MM.1S (cell line): ENCODE data around the gene RAB31.

ENCODE experiments used
- DNase-seq: peaks from one replicate; pipeline ENCODE4 v3.0.0-alpha.2; 2015
- H2AFZ ChIP-seq: fragments of 300-600 bp; sonication (generic); 2 replicates; pipeline ENCODE4 v1.6.0; 2016; ENCODE audit warnings: antibody characterized with exemption, low read length
- H3F3A ChIP-seq: fragments of 300-600 bp; sonication (generic); 2 replicates; pipeline ENCODE4 v1.6.1; 2016; ENCODE audit warnings: mild to moderate bottlenecking, antibody characterized with exemption, low read length, moderate library complexity, mixed read lengths; ENCODE audit not compliant: insufficient read depth
- H3K27ac ChIP-seq: fragments of 300-600 bp; sonication (generic); 2 replicates; pipeline ENCODE4 v1.5.1; 2016; ENCODE audit warnings: mild to moderate bottlenecking, low read length
- H3K27me3 ChIP-seq: fragments of 300-600 bp; sonication (generic); replicated peaks from 2 replicates; pipeline ENCODE4 v1.6.0; 2016; ENCODE audit warnings: low read length; ENCODE audit not compliant: insufficient read depth
- H3K36me3 ChIP-seq: fragments of 300-600 bp; sonication (generic); replicated peaks from 2 replicates; pipeline ENCODE4 v1.6.1; 2016; ENCODE audit warnings: mild to moderate bottlenecking, low read length, mixed read lengths; ENCODE audit not compliant: insufficient read depth
- H3K4me1 ChIP-seq: fragments of 300-600 bp; sonication (generic); 2 replicates; pipeline ENCODE4 v1.6.1; 2016; ENCODE audit warnings: low read length, mixed read lengths
- H3K4me2 ChIP-seq: fragments of 300-600 bp; sonication (generic); 2 replicates; pipeline ENCODE4 v1.6.0; 2016; ENCODE audit warnings: low read depth, low read length
- H3K4me3 ChIP-seq: fragments of 300-600 bp; sonication (generic); 2 replicates; pipeline ENCODE4 v1.5.1; 2016; ENCODE audit warnings: low read length, mixed read lengths
- H3K79me2 ChIP-seq: fragments of 300-600 bp; sonication (generic); 2 replicates; pipeline ENCODE4 v1.6.1; 2016; ENCODE audit warnings: mixed run types, low read length, mixed read lengths
- H3K9ac ChIP-seq: fragments of 300-600 bp; sonication (generic); 2 replicates; pipeline ENCODE4 v1.6.1; 2016; ENCODE audit warnings: low read length, mixed read lengths
- H3K9me2 ChIP-seq: fragments of 300-600 bp; sonication (generic); replicated peaks from 2 replicates; pipeline ENCODE4 v1.6.1; 2016; ENCODE audit warnings: mild to moderate bottlenecking, low read length, mixed read lengths; ENCODE audit not compliant: insufficient read depth
- H3K9me3 ChIP-seq: fragments of 300-600 bp; sonication (generic); replicated peaks from 2 replicates; pipeline ENCODE4 v1.6.1; 2016; ENCODE audit warnings: mild to moderate bottlenecking, low read length, mixed read lengths; ENCODE audit not compliant: insufficient read depth
- H4K20me1 ChIP-seq: fragments of 300-600 bp; sonication (generic); 2 replicates; pipeline ENCODE4 v1.6.1; 2016; ENCODE audit warnings: mild to moderate bottlenecking, low read length, moderate library complexity, mixed read lengths; ENCODE audit not compliant: insufficient read depth
- EZH2 ChIP-seq: fragments of 300-600 bp; sonication (generic); optimal IDR thresholded peaks from 2 replicates; pipeline ENCODE3; 2017; ENCODE audit warnings: low read depth, mild to moderate bottlenecking, antibody characterized with exemption, low read length, mixed read lengths
- EZH2phosphoT487 ChIP-seq: fragments of 300-600 bp; sonication (generic); IDR thresholded peaks from 2 replicates; pipeline ENCODE4 v1.6.1; 2018; ENCODE audit warnings: antibody characterized with exemption, low read length
- TF ChIP-seq, protein P1 (sequence below): fragments of 300-600 bp; sonication (generic); IDR thresholded peaks from 2 replicates; pipeline ENCODE4 v1.5.1; 2016; ENCODE audit warnings: antibody characterized with exemption, low read length, mixed read lengths

RAB31 gene

DNA sequence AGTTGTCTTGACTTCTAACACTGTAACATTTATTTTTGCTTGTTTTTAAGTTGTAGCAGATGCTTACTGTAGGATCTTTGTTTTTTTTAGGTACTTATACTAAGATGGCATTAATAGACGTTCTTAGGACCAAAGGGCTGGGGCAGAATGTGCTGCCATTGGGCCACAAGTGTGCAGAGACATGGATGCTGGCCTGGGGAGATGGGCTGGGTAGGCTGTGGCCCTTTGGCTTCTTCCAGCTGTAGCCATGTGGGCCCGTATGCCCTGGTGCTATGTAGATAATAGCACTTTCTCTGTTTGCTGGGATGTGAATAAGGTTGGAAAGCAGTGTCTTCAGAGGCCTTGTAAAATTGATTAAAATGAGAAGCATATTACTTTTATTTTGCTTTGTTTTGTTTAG, 18.8 kb downstream of the RAB31 start:
- Histone ChIP-seq H3K36me3 (no peaks in the 10 kb centered on the region), H2AFZ (no peak overlapping the region), H3K4me1 (no peaks in the 10 kb centered on the region), H3K79me2 (no peaks in the 10 kb centered on the region), H3K9me2 (no peaks in the 10 kb centered on the region), H3K27me3 (no peaks in the 10 kb centered on the region), H3K9ac (no peak overlapping the region), H3K9me3 (no peaks in the 10 kb centered on the region), H3K27ac (no peak overlapping the region), H3F3A (no peaks in the 10 kb centered on the region), H3K4me3 (no peak overlapping the region), H3K4me2 (no peak overlapping the region), H4K20me1 (no peaks in the 10 kb centered on the region)
- DNase-seq: no peak
- TF ChIP-seq EZH2: no peak
- TF ChIP-seq, protein P1, sequence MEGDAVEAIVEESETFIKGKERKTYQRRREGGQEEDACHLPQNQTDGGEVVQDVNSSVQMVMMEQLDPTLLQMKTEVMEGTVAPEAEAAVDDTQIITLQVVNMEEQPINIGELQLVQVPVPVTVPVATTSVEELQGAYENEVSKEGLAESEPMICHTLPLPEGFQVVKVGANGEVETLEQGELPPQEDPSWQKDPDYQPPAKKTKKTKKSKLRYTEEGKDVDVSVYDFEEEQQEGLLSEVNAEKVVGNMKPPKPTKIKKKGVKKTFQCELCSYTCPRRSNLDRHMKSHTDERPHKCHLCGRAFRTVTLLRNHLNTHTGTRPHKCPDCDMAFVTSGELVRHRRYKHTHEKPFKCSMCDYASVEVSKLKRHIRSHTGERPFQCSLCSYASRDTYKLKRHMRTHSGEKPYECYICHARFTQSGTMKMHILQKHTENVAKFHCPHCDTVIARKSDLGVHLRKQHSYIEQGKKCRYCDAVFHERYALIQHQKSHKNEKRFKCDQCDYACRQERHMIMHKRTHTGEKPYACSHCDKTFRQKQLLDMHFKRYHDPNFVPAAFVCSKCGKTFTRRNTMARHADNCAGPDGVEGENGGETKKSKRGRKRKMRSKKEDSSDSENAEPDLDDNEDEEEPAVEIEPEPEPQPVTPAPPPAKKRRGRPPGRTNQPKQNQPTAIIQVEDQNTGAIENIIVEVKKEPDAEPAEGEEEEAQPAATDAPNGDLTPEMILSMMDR: no peak
- TF ChIP-seq EZH2phosphoT487: no peak

DNA sequence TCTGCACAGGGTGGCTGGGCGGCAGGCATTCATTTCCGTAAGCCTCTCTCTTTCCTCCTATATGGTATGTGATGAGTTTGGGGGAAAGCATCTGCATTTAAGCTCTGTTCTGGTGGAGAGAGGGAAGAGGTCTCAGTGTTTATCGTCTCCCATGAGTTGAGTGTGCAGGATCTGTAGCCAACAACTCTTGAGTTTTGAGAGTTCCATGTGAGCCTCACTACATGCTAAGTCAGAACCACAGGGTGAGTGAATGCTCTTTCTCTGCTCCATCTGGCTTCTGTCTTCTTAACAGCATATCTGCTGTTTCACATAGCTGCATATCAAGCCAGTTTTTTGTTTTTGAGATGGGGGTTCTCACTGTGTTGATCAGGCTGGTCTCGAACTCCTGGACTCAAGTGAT, 22.7 kb downstream of the RAB31 start:
- no peak overlapping the region for H2AFZ ChIP-seq
- no peak overlapping the region for H3K9ac ChIP-seq
- no peaks in the 10 kb centered on the region for H4K20me1 ChIP-seq
- no peak overlapping the region for H3K4me3 ChIP-seq
- H3K4me1 ChIP-seq: no peaks in the 10 kb centered on the region
- H3K9me3 ChIP-seq: no peaks in the 10 kb centered on the region
- no peaks in the 10 kb centered on the region for H3K27me3 ChIP-seq
- no peaks in the 10 kb centered on the region for H3K79me2 ChIP-seq
- no peaks in the 10 kb centered on the region for H3F3A ChIP-seq
- H3K36me3 ChIP-seq: no peaks in the 10 kb centered on the region
- no peak for DNase-seq
- H3K27ac ChIP-seq: no peak overlapping the region
- TF ChIP-seq EZH2 (no peak), EZH2phosphoT487 (no peak)
- TF ChIP-seq, protein P1: no peak
- H3K9me2 ChIP-seq: no peaks in the 10 kb centered on the region
- H3K4me2 ChIP-seq: no peak overlapping the region

DNA sequence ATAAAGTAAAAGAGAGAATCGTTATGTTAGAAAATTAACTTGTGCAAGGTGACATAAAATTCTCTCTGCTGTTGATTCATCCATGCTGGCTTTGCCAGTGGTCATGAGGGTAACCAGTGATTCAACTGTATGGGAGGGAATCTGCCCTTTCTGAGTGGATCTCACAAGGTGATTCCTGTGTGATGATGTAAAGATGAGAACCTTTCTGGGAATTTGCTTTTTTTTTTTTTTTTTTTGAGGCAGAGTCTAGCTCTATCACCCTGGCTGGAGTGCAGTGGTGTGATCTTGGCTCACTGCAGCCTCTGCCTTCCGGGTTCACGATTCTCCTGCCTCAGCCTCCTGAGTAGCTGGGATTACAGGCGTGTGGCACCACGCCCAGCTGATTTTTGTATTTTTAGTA, 23.3 kb downstream of the RAB31 start:
- Histone ChIP-seq H3K9ac (no peak overlapping the region), H3K4me1 (no peaks in the 10 kb centered on the region), H3K9me3 (no peaks in the 10 kb centered on the region), H3K9me2 (no peaks in the 10 kb centered on the region), H3F3A (no peaks in the 10 kb centered on the region), H3K79me2 (no peaks in the 10 kb centered on the region), H4K20me1 (no peaks in the 10 kb centered on the region), H3K36me3 (no peaks in the 10 kb centered on the region), H3K4me3 (no peak overlapping the region), H2AFZ (no peak overlapping the region), H3K4me2 (no peak overlapping the region), H3K27me3 (no peaks in the 10 kb centered on the region), H3K27ac (no peak overlapping the region)
- no peak for DNase-seq
- TF ChIP-seq, protein P1: no peak
- TF ChIP-seq EZH2phosphoT487: no peak
- no peak for TF ChIP-seq EZH2
